WTC11 (cell line): ENCODE measurements around the gene UBE2V1. TPM values are rescaled to one million over a fixed set of nuclear protein-coding genes. Genes with fewer than 3 reads are reported as not detected.
A peak's percentile ranks its signal among the peaks of the same experiment; 100 is the strongest.

Experiments used
- ATAC-seq: fragments of 200-7000 bp; cut with Tn5 transposase; 2 replicates; pipeline ENCODE4 v1.10.0; 2021; ENCODE audit warnings: mild to moderate bottlenecking, moderate library complexity
- CTCF ChIA-PET: fragments of 300-600 bp; sonication (Branson Sonifier 250); formaldehyde crosslinking; loops from one replicate; lab custom pipeline; 2021; ENCODE audit warnings: antibody characterized with exemption; lab: Charles Lee
- POLR2A ChIA-PET: fragments of 350-600 bp; sonication (Branson Sonifier 250); formaldehyde crosslinking; loops from one replicate; lab custom pipeline; 2021; ENCODE audit warnings: antibody characterized with exemption; lab: Charles Lee
- DNase-seq: peaks from one replicate; pipeline ENCODE4 v3.0.0; 2021; ENCODE audit warnings: low spot score
- H3K27ac Mint-ChIP-seq: 2 replicates; pipeline ENCODE4 v1.8.0; 2021; ENCODE audit warnings: mixed read lengths
- H3K27me3 Mint-ChIP-seq: 2 replicates; pipeline ENCODE4 v1.8.0; 2021; ENCODE audit warnings: low read depth, mild to moderate bottlenecking, moderate library complexity, mixed read lengths
- H3K36me3 Mint-ChIP-seq: 2 replicates; pipeline ENCODE4 v1.8.0; 2021; ENCODE audit warnings: mixed read lengths
- H3K4me1 Mint-ChIP-seq: 2 replicates; pipeline ENCODE4 v1.8.0; 2022; ENCODE audit warnings: mixed read lengths
- H3K4me3 Mint-ChIP-seq: 2 replicates; pipeline ENCODE4 v1.8.0; 2021; ENCODE audit warnings: mild to moderate bottlenecking, moderate library complexity, mixed read lengths
- H3K9me3 Mint-ChIP-seq: 2 replicates; pipeline ENCODE4 v1.8.0; 2021; ENCODE audit warnings: mixed read lengths
- E2F4 ChIP-seq: sonication (generic); formaldehyde crosslinking; IDR thresholded peaks from 2 replicates; pipeline ENCODE4 v1.8.1; 2022; ENCODE audit warnings: low read depth, mild to moderate bottlenecking, moderate library complexity, missing genetic modification reagents, borderline replicate concordance
- ERG ChIP-seq: fragments of 250-450 bp; sonication (Bioruptor Pico); IDR thresholded peaks from 2 replicates; pipeline ENCODE4 v1.8.0; 2021; ENCODE audit warnings: mild to moderate bottlenecking
- GABPB1 ChIP-seq: sonication (generic); formaldehyde crosslinking; IDR thresholded peaks from 2 replicates; pipeline ENCODE4 v1.8.1; 2023; ENCODE audit warnings: mild to moderate bottlenecking, missing genetic modification reagents
- GTF2I ChIP-seq: fragments of 250-450 bp; sonication (Bioruptor Pico); conservative IDR thresholded peaks from 2 replicates; pipeline ENCODE4 v1.4.0; 2021; ENCODE audit warnings: mild to moderate bottlenecking
- KAT7 ChIP-seq: sonication (generic); formaldehyde crosslinking; IDR thresholded peaks from 2 replicates; pipeline ENCODE4 v1.8.1; 2023; ENCODE audit warnings: missing genetic modification reagents, mild to moderate bottlenecking, borderline replicate concordance
- MYBL2 ChIP-seq: sonication (generic); formaldehyde crosslinking; IDR thresholded peaks from 2 replicates; pipeline ENCODE4 v1.8.1; 2023; ENCODE audit warnings: mild to moderate bottlenecking, moderate library complexity, missing genetic modification reagents
- NFATC4 ChIP-seq: fragments of 250-450 bp; sonication (Bioruptor Pico); IDR thresholded peaks from 2 replicates; pipeline ENCODE4 v1.9.0; 2021; ENCODE audit warnings: mild to moderate bottlenecking
- NR3C1 ChIP-seq: sonication (generic); formaldehyde crosslinking; conservative IDR thresholded peaks from 2 replicates; pipeline ENCODE4 v1.8.1; 2023; ENCODE audit warnings: low read depth, mild to moderate bottlenecking, missing genetic modification reagents
- ZNF138 ChIP-seq: sonication (generic); formaldehyde crosslinking; conservative IDR thresholded peaks from 2 replicates; pipeline ENCODE4 v1.8.1; 2022; ENCODE audit warnings: mild to moderate bottlenecking, moderate library complexity, missing genetic modification reagents
- ZNF317 ChIP-seq: sonication (generic); formaldehyde crosslinking; IDR thresholded peaks from 2 replicates; pipeline ENCODE4 v1.8.1; 2023; ENCODE audit warnings: low read depth, mild to moderate bottlenecking, moderate library complexity, missing genetic modification reagents, borderline replicate concordance
- ZNF532 ChIP-seq: fragments of 250-450 bp; sonication (Bioruptor Pico); IDR thresholded peaks from 2 replicates; pipeline ENCODE4 v1.9.0; 2021; ENCODE audit warnings: mild to moderate bottlenecking, borderline replicate concordance
- ZNF671 ChIP-seq: fragments of 250-450 bp; sonication (Bioruptor Pico); IDR thresholded peaks from 2 replicates; pipeline ENCODE4 v1.8.0; 2021; ENCODE audit warnings: mild to moderate bottlenecking
- total RNA-seq: library from RNA; stranded (reverse); gene quantifications from 3 replicates; pipeline ENCODE4 v1.2.3, GENCODE V29; 2021
- TF ChIP-seq, protein P1 (sequence below): sonication (generic); formaldehyde crosslinking; IDR thresholded peaks from 2 replicates; pipeline ENCODE4 v1.8.0; 2023; ENCODE audit warnings: mild to moderate bottlenecking, missing genetic modification reagents
- TF ChIP-seq, protein P2 (sequence below): sonication (generic); formaldehyde crosslinking; IDR thresholded peaks from 2 replicates; pipeline ENCODE4 v1.8.1; 2023; ENCODE audit warnings: mild to moderate bottlenecking, missing genetic modification reagents
- TF ChIP-seq, protein P3 (sequence below): sonication (generic); formaldehyde crosslinking; IDR thresholded peaks from 2 replicates; pipeline ENCODE4 v1.8.0; 2022; ENCODE audit warnings: missing genetic modification reagents

UBE2V1 gene
- total RNA-seq, 1 experiment from 2014 or later: 144 TPM

DNA sequence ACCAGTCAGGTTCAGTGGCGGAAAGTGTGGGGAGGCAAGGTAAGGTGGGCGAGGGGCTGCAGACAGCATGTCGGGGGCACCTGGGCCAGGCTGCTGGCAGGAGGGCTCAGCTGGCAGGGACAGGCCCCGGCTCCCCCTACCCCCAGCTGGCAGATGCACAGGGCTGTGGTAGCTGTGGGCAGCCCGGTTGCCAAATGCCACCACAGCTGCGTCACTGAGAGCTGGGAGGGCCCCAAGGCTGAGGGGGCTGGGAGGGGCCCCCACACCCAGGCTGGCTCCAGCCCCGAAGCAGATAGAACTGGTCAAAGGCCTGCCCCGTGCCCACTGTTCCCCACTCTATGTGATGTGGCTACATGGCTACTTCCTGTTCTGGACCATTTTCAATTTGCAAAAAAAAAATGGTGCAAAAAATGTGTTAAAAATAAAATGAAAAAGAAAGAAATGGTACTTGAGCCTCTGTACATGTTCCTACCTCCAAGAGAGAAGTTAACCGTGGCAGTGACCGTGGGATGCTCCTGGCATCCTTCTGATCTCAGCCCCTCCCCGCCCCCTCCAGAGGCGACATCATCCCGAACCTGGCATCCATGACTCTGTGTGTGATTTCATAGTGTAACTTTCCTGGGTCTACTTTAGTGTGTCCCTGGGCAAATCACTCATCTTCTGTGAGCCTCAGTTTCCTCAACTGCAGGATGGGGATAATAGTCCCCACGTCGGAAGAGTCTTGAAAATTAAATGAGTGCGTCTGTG is 64.4 kb downstream of the UBE2V1 start (continued):
- TF ChIP-seq, protein P1, sequence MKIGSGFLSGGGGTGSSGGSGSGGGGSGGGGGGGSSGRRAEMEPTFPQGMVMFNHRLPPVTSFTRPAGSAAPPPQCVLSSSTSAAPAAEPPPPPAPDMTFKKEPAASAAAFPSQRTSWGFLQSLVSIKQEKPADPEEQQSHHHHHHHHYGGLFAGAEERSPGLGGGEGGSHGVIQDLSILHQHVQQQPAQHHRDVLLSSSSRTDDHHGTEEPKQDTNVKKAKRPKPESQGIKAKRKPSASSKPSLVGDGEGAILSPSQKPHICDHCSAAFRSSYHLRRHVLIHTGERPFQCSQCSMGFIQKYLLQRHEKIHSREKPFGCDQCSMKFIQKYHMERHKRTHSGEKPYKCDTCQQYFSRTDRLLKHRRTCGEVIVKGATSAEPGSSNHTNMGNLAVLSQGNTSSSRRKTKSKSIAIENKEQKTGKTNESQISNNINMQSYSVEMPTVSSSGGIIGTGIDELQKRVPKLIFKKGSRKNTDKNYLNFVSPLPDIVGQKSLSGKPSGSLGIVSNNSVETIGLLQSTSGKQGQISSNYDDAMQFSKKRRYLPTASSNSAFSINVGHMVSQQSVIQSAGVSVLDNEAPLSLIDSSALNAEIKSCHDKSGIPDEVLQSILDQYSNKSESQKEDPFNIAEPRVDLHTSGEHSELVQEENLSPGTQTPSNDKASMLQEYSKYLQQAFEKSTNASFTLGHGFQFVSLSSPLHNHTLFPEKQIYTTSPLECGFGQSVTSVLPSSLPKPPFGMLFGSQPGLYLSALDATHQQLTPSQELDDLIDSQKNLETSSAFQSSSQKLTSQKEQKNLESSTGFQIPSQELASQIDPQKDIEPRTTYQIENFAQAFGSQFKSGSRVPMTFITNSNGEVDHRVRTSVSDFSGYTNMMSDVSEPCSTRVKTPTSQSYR (CRISPR knock-in tag): no peak
- TF ChIP-seq ZNF532 (CRISPR knock-in tag) (no peak), GABPB1 (CRISPR knock-in tag) (no peak), NR3C1 (CRISPR knock-in tag) (no peak), ZNF671 (CRISPR knock-in tag) (no peak), NFATC4 (CRISPR knock-in tag) (no peak), MYBL2 (CRISPR knock-in tag) (no peak), ZNF317 (CRISPR knock-in tag) (no peak), ERG (CRISPR knock-in tag) (no peak), GTF2I (CRISPR knock-in tag) (no peak), ZNF138 (CRISPR knock-in tag) (no peak), E2F4 (CRISPR knock-in tag) (no peak)
- TF ChIP-seq, protein P2, sequence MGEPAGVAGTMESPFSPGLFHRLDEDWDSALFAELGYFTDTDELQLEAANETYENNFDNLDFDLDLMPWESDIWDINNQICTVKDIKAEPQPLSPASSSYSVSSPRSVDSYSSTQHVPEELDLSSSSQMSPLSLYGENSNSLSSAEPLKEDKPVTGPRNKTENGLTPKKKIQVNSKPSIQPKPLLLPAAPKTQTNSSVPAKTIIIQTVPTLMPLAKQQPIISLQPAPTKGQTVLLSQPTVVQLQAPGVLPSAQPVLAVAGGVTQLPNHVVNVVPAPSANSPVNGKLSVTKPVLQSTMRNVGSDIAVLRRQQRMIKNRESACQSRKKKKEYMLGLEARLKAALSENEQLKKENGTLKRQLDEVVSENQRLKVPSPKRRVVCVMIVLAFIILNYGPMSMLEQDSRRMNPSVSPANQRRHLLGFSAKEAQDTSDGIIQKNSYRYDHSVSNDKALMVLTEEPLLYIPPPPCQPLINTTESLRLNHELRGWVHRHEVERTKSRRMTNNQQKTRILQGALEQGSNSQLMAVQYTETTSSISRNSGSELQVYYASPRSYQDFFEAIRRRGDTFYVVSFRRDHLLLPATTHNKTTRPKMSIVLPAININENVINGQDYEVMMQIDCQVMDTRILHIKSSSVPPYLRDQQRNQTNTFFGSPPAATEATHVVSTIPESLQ: no peak

DNA sequence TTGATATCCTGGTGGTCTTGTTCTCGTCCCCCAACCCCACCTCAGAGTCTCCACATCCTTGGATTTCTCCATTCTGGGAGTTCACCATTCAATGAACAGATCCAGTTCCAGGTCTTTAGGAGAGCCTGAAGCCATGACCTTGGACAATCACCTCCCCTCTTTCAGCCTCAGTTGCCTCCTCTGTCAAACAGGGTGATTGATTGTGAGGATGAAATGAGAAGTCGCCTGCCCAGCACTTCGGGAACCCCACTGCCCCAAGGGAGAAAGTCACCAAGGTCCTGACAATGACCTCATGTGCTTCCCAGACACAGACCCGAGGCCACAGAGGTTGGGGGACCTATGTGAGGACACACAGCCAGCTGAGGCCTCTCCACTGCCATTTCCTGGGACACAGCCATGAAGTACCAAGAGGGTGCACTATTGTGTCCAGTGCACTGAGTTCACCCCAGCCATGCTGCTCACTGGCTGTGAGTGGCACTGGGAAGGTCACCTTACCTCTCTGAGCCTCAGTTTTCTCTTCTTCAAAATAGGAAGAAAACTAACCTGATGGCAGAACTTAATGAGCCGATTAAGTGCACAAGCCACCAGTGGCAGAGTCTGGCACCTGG is 68.5 kb downstream of the UBE2V1 start:
- ATAC-seq (no peak), DNase-seq (no peak)
- Mint-ChIP-seq H3K36me3 (no peaks in the 10 kb centered on the region), H3K4me3 (no peak overlapping the region), H3K9me3 (no peaks in the 10 kb centered on the region), H3K4me1 (peaks cover 19% of the 10 kb centered on the region), H3K27me3 (no peaks in the 10 kb centered on the region), H3K27ac (no peak overlapping the region)
- ChIA-PET POLR2A (no interaction called here), CTCF (interaction anchor here (0.7 to 1.4 kb wide), 4 partner anchors 27 to 80 kb away, joined by 3 to 6 read pairs (median 6); no protein-coding TSS in a partner anchor)
- no peak for TF ChIP-seq KAT7
- TF ChIP-seq, protein P3, sequence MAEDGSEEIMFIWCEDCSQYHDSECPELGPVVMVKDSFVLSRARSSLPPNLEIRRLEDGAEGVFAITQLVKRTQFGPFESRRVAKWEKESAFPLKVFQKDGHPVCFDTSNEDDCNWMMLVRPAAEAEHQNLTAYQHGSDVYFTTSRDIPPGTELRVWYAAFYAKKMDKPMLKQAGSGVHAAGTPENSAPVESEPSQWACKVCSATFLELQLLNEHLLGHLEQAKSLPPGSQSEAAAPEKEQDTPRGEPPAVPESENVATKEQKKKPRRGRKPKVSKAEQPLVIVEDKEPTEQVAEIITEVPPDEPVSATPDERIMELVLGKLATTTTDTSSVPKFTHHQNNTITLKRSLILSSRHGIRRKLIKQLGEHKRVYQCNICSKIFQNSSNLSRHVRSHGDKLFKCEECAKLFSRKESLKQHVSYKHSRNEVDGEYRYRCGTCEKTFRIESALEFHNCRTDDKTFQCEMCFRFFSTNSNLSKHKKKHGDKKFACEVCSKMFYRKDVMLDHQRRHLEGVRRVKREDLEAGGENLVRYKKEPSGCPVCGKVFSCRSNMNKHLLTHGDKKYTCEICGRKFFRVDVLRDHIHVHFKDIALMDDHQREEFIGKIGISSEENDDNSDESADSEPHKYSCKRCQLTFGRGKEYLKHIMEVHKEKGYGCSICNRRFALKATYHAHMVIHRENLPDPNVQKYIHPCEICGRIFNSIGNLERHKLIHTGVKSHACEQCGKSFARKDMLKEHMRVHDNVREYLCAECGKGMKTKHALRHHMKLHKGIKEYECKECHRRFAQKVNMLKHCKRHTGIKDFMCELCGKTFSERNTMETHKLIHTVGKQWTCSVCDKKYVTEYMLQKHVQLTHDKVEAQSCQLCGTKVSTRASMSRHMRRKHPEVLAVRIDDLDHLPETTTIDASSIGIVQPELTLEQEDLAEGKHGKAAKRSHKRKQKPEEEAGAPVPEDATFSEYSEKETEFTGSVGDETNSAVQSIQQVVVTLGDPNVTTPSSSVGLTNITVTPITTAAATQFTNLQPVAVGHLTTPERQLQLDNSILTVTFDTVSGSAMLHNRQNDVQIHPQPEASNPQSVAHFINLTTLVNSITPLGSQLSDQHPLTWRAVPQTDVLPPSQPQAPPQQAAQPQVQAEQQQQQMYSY: peak; percentile 87
